DMS153 treated with DMSO at 0.1 percent for 48 hours (cell line): Measurements from ENCODE around the gene PLEKHA7.
"Not testable (repeated sequence)": the region's sequence is repeated elsewhere in the genome, so short reads cannot be mapped to it uniquely, and the experiment has no call there.

ENCODE experiments used
- DNase-seq: peaks from one replicate; lab custom pipeline; 2025; ENCODE audit not compliant: unreplicated experiment; lab: John Stamatoyannopoulos, UW

PLEKHA7 gene

GRCh38 chr11:16883174-16883573, 131.0 kb downstream of the PLEKHA7 start:
- DNase-seq: no peak

GRCh38 chr11:16881766-16882165, 132.4 kb downstream of the PLEKHA7 start:
- DNase-seq: no peak

- DNase-seq: no peak
These were observed 133.0 kb downstream of the PLEKHA7 start for GRCh38 chr11:16881074-16881709.

GRCh38 chr11:16880184-16880801, 133.9 kb downstream of the PLEKHA7 start:
- DNase-seq: no peak

- no peak for DNase-seq
These were observed 134.5 kb downstream of the PLEKHA7 start for GRCh38 chr11:16879690-16880089.

DNA sequence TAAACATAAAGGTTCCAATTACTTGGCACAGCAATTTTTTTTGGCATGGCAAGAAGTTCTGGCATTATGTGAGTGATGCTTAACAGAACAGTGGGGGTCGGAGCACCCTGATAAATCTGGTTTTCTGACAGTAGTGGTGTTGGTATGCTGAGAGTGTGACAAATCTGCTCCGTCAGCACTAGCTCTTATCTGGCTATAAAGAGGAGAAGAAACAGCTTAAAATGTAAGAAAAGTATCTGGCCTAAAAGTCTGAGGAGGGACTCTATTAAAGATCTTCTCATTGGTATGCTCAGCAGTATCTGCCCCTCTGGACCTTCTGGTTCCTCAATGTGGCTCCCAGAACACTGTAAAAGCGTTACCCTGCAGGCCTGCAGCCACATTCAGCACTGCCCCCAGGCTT, 137.4 kb downstream of the PLEKHA7 start:
- no peak for DNase-seq

DNA sequence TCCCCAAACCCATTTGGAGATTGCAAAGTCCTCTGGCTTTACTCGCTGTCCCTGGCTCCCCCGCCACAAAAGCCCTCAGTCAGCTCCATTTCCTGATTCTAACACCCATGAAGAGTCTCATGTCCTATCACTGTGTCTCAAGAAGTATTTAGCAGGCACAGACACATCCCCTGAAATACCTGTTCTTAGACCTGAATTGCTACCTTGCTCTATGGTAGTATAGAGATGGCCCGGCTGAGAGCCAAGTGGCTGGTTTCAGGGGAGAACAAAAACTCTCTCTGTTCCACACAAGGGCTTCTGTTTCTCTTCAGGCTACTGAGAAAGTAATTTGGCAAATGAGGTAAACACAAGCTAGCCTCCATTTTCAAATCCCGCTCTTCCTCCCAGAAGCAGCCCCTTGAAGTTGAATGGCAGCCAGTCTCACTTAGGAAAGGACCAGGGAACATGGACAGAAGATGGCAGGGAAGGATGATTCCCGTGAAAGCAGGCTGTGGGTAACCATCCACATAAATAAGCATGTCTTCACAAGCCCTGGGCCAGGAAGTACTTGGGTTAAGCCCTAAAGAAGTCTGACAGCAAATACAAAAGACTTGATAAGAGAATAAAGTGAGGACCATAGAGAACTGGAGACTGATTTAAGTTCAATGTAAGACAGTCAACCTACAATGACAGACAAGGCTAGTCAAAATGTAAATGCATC, 138.0 kb downstream of the PLEKHA7 start:
- DNase-seq: no peak

- DNase-seq: no peak
These were observed 139.8 kb downstream of the PLEKHA7 start for GRCh38 chr11:16874275-16874975.

GRCh38 chr11:16873289-16873688, 140.9 kb downstream of the PLEKHA7 start:
- no peak for DNase-seq

GRCh38 chr11:16871368-16871767, 142.8 kb downstream of the PLEKHA7 start:
- no peak for DNase-seq

GRCh38 chr11:16867097-16867496, 147.1 kb downstream of the PLEKHA7 start:
- DNase-seq: no peak

- DNase-seq: not testable (repeated sequence)
These were observed 149.8 kb downstream of the PLEKHA7 start for GRCh38 chr11:16864428-16864827.

DNA sequence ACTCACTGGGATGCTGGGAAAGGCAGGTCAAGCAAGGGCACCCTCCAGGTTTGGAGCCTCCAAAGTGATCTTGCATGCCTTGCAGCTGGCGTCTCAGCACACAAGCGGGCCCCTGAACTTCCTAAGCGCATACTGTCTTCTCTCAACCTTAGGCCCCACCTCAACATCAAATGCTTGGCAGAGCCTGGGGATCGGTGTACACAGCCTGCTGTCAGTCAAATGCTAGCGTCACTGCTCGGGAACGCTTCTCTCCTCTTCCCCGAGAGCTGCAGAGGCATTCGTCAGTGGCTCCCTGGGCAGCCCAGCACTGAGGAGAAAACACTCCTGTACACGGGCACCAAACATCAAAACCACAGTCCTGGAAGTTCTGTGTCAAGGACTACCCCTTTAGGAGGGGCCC, 150.8 kb downstream of the PLEKHA7 start:
- no peak for DNase-seq

GRCh38 chr11:16862726-16863125, 151.5 kb downstream of the PLEKHA7 start:
- DNase-seq: no peak

- no peak for DNase-seq
These were observed 152.4 kb downstream of the PLEKHA7 start for GRCh38 chr11:16861862-16862261.

DNA sequence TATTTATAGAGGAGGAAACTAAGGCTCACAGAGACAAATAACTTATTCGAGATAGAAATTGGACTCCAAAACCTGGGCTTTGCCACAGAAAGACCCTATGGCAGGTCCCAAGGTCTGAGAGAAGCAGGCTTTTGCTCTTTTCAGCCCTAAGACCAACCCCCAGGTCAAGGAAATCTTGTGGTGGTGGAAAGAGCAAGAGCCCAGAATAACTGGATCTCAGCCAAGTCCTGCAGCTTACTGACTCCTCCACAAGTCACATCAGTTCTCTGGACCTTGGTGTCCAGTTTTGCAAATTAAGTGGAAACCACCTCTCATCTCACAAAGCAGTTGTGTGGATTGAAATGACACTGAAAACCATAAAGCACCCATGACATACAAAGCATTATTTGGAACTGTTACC, 153.6 kb downstream of the PLEKHA7 start:
- DNase-seq: no peak

GRCh38 chr11:16859651-16860050, 154.6 kb downstream of the PLEKHA7 start:
- DNase-seq: no peak

- no peak for DNase-seq
These were observed 157.0 kb downstream of the PLEKHA7 start for GRCh38 chr11:16857186-16857585.

GRCh38 chr11:16856022-16856471, 158.2 kb downstream of the PLEKHA7 start:
- no peak for DNase-seq

GRCh38 chr11:16854979-16855378, 159.2 kb downstream of the PLEKHA7 start:
- DNase-seq: no peak

GRCh38 chr11:16853859-16854258, 160.4 kb downstream of the PLEKHA7 start:
- DNase-seq: no peak

GRCh38 chr11:16853266-16853665, 160.9 kb downstream of the PLEKHA7 start:
- no peak for DNase-seq
